NT2/D1 (cell line): Measurements from ENCODE around the gene RB1.

ENCODE experiments used
- SUZ12 ChIP-seq: IDR thresholded peaks from 2 replicates; pipeline ENCODE4 v1.6.1; 2011; ENCODE audit not compliant: insufficient read length, insufficient read depth; ENCODE audit errors: extremely low read depth
- YY1 ChIP-seq: IDR thresholded peaks from 2 replicates; pipeline ENCODE4 v1.6.1; 2011; ENCODE audit not compliant: insufficient read length, insufficient read depth
- ZNF274 ChIP-seq: IDR thresholded peaks from 2 replicates; pipeline ENCODE4 v1.6.1; 2011; ENCODE audit warnings: mild to moderate bottlenecking, low read depth, low read length

DNA sequence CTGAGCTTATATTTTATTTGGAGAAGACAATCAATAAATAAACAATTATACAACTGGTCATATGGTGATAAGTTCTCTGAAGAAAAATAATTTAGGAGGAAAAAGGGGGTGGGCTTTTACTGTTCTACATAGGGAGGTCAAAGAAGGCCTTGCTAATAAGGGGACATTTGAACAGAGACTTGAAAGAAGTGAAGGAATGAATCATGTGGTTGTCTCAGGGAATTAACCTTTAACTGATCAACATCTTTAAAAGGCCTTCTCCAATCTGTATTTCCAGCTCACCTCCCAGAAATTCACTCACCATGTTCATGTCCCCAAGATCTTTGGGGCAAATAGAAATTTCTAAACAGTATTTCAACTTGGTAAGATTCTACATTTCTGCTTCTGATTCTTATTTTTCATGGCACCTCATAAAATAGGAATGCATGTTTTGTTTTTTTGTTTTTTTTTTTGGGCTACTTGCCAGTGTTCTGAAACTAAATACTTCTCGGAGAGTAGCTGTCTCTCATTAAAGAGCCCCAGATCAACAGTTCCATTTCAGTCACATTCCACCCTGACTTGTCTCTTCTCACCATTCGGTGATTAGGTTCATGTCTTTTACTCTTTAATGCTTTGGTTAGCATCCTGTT, 128.6 kb downstream of the RB1 start:
- TF ChIP-seq SUZ12 (no peak), ZNF274 (no peak), YY1 (no peak)
